EH (cell line): ENCODE results near the gene DDAH1.
A peak's percentile ranks its signal among the peaks of the same experiment; 100 is the strongest.

Source experiments
- DNase-seq: peaks from one replicate; pipeline ENCODE4 v3.0.0-alpha.2; 2015; ENCODE audit warnings: low read depth

Gene DDAH1

DNA sequence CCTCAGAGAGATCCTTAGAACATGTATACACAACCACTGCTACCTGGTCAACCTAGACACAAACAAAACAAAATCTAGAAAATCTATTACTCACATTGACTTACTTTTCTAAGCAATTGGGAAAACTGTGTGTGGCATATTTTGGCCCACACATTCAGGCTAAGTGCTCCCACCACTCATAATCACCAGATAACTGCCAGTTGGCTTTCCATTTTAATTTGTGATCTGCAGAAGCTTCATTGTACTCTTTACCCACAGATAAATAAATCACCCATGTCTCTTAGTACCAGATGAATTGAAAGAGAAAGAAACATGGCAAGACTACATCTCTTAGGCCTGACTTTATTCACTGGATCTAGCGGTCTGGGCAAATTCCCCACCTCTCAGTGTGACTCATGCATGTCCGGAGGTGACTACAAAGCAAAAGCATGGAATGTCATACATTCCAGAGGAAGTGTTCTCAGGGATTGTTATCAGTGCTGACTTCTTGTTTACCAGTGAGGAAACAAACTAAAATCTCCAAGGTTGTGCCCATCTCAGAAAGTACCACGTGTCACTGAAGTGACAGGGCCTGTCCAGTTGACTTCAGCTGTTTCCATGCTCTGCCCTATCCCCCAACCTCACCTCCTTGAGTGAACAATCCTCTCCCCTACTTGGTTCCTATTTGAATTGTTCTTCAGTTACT lies 136.1 kb downstream of the DDAH1 start:
- peak; percentile 98 for DNase-seq

DNA sequence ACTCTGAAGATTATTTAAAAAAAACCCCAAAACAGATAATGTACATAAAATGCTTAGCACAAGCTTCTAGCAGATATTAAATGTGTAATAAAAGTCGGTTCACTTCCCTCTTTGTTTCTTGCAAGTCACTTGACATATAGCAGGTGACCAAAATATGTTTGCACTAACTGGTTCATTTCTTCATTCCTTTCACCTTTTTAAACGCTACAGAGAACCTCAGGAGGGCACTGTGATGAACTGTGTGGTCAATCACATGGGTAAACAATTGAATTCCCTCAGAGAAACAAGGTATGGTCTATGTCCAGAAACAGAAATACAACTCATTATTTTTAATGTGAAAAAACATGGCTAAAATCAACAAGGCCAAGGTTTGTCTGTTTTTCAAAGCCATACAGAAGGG lies 137.2 kb downstream of the DDAH1 start:
- DNase-seq = no peak

DNA sequence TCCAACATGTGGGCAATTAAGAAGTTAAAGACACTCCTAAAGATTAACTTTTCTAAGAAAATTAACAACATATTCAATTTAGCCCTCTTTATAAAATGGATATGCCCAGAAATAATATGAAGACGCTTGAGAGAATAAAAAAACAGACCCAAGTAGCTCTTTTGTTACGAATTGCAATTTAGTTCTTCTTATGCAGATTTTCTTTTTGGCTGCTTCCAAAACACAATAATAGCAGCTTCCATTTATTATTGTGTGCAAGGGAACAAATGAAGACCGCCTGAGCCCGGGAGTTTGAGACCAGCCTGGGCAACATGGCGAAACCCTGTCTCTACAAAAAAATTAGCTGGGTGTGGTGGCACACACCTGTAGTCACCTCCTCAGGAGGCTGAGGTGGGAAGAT lies 138.1 kb downstream of the DDAH1 start:
- no peak for DNase-seq

DNA sequence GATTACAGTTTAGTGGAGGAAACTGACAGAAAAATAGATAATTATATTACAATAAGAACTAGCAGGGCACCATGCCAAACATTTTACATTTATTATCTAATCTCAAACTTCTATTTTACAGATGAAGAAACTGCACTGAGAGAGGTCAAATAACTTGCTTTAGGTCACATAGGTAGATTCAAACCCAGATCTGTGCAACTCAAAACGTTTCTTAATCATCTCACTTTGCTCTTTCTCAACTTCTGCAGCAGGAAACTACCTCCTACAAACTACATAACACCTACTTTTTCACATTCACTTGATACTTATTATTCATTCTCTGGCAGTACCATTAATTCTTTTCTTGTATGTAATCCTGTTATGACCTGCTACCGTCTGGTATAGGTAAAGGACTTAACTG lies 138.6 kb downstream of the DDAH1 start:
- DNase-seq = no peak

DNA sequence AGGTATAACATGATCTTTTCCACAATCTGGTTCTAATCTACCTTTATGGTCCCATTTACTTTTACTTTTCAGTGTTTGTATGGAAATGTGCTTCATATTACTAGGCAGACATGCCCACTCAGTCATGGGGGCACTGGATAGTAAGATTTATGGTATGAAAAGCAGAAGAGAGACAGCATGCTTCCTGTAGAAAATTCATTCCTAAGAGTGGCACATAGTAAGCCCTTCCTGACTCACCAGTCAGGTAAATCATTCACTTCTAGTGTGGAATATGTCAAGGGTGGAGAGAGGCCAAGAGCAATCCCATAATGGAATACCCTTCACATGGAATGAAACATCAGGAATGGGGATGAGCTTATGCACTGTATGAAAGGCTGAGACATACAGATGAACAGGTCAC lies 139.0 kb downstream of the DDAH1 start:
- DNase-seq = no peak

DNA sequence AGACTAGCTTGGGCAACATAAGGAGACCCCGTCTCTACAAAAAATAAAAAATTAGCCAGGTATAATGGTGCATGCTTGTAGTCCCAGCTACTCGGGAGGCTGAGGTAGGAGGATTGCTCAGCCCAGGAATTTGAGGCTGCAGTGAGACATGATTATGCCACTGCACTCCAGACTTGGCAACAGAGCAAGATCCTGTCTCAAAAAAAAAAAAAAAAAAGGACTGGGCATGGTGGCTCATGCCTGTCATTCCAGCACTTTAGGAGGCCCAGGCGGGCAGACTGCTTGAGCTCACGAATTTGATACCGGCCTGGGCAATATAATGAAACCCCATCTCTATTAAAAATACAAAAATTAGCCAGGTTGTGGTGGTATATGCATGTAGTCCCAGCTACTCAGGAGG lies 141.2 kb downstream of the DDAH1 start:
- no peak for DNase-seq

DNA sequence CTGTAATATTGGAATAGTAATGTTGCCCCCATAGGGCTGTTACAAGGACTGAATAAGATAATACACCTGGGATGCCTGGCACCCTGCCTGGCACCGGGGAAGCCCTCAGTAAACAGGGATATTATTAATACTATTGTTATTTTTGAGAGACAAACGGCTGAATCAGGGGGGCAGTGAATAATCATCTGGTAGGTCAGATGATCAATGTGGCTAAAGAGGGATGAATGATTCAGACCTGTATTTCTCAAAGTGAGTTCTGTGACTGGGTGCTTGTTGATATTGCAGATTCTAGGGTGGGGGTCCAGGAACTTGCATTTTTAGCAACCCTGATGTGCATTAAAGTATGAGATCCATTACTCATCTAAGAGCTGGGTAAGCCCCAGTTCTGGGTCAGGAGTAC lies 142.3 kb downstream of the DDAH1 start:
- DNase-seq = no peak

DNA sequence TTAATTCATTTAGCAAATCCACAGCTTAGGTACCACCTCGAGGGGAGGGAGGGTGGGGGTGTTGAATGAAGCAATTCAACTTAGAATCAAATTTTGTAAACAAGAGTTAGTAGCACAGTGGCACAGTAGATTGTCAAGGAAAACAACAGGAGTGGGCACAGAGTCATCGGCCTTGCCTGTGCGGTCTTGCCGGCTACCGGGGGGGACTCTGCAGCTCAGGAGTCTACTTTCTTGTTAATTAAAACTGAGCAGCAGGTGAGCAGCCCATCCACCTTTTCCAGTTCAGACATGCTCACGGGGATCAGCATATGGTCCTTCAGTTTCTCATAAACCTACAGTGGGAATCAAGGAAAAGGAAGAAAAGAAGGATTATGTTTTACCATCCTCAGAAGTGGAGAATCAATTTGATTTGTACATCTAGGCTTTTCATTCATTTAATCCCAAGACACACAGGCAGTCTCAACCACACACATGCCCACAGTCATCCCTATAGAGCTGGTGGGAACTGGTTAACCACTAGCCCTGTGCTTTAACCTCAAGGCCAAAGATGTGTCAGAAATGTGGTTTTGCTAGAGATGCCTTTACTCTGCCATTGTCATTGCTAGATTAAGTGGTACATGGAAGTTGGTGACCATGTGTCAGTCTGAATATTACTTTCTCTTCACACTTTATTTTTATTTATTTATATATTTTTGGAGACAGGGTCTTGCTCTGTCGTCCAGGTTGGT lies 143.6 kb downstream of the DDAH1 start:
- peak; percentile 88 for DNase-seq

DNA sequence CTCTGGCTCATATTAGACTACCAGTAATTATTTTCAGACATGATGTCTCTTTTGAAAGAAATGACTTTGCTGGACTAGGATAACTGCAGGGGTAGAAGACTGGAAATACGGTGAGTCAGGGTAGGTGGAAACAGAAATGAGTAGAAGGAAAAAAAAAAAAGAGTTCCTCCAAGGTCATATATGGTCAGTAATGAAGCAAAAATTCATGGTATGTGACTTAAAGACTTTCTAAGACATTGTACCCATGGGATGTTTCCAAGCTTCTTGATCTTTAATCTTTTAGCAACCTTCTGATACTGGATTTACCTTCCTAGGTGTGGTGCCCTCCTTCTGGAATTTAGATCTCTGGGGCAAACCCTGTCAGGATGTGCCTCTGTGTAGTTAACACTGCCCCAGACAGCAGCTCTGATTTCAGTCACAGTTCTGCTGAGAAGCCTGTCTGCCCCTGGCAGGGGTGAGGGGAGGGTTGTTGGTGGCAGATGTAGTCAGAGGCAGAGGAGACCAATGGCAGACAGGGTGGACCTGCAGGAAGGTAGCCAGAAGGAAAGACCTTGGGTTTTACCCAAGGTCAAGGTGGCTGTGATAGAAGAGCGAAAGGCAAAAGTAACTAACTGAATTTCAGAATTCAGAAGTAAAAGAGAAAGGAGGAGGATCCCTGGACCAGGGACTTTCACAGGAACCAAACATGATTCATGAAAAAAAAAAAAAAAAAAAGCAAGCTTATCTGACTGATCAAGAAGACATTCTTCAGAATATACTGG lies 144.4 kb downstream of the DDAH1 start:
- peak; percentile 87 for DNase-seq

DNA sequence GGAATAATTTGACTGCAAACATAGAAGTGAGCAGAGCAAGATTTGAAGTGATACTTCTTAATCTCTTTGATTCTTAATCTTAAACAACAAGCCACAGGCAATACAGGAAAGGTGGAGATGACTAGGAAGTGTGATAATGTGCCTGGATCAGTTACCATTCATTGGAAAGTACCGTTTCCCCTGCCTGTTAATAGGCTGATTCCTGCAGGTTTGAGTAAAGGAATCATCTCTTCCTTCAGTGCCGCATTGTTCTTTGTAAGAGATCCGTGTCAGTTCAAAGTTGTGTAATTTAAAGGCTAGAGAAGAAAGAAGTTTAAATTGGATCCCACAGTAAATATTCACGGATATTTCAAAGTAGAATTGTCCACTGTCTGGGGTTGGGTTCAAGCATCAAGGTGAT lies 145.0 kb downstream of the DDAH1 start:
- DNase-seq = no peak

DNA sequence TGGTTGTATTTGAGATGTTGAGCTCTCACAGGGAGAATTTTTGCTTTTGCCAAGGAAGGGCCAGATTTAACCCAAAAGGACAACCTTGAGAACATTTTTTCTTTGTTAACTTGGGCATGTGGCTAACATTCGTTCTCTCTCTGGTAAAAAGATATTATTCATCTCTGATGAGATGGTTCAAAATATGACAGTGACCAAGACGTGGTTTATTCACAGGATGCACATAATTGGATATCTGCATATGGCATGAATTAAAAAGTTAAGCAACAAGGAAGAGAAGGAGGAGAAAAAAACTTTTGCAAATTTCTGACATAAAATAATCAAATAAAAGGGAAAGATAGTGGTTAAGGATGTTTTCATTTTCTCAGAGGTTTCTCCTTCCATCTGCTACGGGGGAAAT lies 145.5 kb downstream of the DDAH1 start:
- peak; percentile 79 for DNase-seq

DNA sequence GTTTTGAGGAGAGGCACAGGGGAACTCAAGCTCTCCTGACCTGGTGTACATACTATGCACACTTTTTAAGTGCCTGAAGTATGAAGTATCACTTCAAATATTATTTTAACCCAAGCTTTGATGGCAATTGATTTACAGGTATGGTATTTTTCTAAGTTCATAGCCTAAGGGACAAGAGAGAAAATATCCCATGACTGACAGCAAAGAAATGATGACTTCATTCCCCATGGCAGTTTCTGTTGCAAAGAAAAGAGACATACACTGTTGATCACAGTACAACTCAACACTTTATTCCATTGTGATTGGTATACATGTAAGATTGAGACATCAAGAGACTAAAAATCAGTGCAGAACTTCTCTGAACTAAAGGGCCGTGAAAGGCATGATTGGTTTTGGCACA lies 146.7 kb downstream of the DDAH1 start:
- DNase-seq = no peak

DNA sequence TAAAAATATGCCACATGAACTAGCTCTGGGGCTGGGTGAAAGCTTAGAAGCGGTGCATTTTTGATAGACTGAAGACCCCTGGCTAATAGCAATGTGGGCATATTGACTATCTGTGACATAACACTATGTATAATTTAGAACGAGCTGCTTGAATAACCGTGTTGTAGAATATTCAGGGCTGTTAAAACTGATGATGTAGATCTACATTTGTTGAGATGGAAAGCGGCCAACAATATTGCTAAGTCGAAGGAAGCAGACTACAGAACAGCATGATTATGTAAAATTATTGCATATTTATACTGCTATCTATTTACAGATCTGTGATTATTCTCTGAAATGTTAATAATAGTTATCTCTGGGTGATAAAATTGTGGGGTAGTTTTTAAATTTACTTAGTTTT lies 147.4 kb downstream of the DDAH1 start:
- DNase-seq = no peak

DNA sequence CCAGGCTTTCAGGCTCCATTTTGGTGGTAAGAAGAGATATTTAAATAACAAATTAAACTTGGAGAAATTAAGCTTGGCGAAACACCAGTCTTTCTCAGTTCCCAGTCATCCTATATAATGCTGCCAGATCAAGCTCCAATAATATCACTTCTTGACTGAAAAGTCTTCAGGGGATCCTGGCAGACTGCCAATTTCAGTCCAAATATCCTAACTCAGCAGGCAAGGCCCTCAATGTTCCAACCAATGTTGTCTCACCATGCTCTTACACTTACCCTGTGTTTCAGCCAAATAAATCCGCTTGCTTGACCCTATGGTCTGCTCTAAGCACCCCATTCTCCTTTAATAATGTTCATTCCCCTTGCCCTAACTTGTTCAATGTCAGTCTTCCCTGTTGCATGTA lies 148.6 kb downstream of the DDAH1 start:
- DNase-seq = no peak

DNA sequence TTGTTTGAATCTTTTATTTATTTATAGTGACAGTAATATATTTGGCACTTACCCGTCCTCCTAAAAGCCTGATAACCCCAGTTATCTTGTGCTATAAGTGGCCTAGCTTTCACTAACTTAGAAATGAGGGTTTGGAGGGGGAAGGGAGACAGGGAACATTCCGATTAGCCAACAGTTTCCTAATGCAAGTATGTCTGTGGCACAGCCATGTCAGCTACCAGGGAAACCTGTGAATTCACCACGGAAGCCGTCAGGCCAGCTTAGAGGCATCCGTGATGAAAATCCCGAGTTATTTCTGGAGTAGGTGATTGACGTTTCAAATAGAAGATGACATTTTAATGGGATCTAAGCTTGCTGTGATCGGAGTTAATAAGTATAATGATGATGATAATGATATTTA lies 149.2 kb downstream of the DDAH1 start:
- DNase-seq = peak; percentile 56

DNA sequence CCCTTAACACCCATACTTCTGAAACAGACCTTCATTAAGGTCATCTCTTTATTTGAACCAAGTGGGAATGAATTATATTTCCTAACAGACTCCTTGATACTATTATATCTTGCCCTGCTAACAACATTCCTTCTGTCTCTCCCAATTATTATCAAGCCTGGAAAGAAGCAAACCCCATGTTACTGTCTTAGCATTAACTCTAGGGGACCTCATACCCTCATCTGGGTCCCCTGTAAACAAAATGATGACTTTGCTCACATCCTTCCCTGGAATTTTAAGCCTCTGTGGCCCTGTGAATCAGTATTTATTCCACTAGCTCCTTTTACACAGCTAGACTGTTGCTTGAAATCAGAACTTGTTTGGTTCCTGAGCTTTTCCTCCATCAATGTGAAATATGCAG lies 150.2 kb downstream of the DDAH1 start:
- DNase-seq = peak; percentile 93

DNA sequence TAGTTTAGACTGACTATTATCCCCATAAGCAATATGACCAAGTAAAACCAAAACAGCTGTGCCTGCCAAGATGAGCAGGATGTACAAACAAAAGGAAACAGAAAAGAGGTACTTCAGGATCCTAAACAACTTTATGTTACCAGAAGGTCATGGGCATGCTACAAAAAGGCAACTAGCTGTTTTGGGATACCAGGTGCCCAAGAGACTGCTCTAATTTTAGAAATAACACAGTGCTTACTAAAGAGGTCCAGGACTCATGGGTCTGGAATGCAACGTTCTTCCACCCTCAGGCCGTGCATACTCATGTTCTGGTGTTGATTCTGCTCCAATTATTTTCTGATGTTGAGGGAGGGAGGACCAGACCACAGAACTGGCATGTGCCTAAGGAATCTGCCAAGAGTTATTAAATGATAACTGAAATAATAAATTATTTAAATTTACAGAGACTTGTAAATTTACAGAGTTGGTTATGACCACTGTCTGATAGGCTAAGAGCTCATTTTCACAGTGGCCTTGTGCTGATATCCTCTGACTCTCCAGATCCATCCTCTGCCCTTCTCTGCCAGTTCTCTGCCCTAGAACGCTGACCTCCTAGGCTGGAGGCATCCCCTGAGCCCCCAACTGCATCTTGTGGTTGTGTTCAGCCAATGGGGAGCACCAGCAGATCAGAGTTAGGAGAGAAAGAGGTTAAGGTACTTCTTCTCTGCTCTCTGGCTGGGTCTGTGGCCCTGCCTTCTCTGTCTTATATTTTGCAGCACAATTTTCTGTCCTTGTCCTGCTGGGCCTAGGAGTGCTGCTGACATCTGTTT lies 150.9 kb downstream of the DDAH1 start:
- DNase-seq = peak; percentile 98

DNA sequence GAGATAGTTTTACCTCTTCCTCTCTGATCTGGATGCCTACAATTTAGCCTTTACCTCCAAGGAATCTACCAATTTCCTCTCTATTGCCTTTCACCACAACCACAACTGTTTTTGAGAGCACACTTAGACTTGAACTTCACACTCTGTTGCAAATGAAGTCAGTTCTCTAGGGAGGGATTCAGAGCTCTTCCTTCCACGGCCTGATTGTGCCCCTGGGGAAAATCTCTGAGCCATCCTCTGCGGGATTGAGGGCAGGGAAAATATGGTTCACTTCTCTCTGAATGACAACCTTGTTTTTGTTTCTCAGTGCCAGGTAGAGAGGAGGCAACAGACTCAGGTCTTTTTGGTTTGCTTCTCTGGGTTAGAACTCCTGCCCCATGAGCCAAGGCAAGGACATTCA lies 153.1 kb downstream of the DDAH1 start:
- no peak for DNase-seq

DNA sequence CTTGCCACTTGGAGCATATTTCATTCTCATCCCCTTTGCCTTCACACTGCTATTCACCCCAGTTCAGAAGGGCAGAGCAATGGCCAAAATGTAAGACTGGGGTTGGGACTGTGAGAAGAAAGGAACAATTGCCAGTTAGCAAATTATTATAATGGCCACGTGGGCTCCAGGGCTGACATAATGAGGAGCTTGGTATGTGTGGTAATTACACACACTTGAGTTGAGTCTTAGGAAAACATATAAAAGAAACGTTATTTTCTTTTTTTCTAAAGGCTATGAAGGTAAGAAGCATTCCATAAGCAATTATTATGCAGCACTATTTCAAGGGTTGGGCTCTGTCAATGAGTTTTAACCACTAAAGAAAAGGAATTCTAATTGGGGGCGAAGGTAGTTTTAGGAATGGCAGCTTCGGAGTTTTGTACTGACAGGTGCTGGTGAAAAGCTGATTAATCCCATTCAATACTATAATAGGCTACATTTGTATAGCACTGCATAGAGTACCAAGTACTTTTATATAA lies 156.1 kb downstream of the DDAH1 start:
- no peak for DNase-seq

DNA sequence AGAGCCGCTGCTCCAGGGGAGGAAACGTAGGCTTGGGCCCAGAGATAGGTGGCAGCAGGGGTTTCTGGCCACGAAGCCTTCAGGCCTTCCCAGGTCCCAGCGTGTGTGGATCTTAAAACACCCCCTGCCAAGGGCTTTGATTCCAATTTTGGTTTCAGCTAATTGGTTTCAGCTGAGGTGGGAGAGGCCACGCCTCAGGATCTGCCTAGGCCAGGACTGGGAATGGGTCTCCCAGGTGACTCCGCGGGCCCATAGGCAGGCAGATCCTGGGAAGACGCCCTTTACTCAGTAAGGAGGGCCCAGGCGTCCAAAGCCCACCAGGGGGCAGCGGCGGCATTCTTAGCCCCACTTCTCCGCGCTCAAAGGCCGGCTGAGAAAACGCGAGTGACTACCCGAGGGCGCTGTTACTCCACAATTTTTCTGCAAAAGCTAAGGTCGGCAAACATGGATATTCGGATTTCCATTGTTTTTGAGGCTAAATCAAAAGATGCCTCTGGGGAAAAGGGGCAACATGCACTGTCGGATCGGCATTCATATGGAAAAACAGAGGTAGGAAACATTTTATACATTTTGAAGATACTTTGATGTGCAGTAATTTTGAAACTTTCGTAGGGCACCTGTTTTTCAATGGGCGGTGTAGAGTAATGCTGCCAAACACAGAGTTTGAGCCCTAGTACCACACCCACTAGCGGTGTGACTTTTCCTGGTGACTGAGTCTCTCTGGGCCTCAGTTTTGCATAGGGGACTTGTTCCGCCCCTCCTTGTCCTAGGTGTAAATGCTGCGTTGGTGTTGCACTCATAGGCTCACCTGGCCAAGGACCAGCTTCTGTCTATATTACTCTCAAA lies 156.7 kb downstream of the DDAH1 start:
- peak; percentile 87 for DNase-seq

DNA sequence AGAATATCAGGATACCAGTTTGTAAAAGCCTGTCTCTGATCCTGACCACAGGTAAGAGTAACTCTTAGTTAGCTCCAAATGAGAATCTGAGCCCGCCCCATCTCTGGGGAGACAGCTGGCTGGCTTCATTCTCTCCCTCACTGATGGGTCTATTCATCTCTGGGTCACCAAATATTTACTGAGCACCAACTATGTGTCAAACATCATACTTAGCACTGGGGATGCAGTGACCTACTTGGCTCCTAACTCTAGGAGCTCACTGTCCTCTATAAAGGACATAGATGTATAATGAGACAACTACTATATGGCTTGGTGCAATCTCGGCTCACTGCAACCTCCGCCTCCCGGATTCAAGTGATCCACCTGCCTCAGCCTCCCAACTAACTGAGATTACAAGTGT lies 158.7 kb downstream of the DDAH1 start:
- DNase-seq = no peak
